NCI-H345 (cell line): ENCODE results near the gene NCDN.

Source experiments
- DNase-seq: peaks from one replicate; lab custom pipeline; 2025; lab: John Stamatoyannopoulos, UW

The NCDN gene

GRCh38 chr1:35590476-35591040, 33.0 kb downstream of the NCDN start:
- no peak for DNase-seq

- no peak for DNase-seq
Observed at GRCh38 chr1:35591211-35591610, 33.6 kb downstream of the NCDN start.

- DNase-seq: no peak
Observed at GRCh38 chr1:35592991-35593769, 35.6 kb downstream of the NCDN start.

- no peak for DNase-seq
Observed at GRCh38 chr1:35594005-35594760, 36.6 kb downstream of the NCDN start.

- DNase-seq: no peak
Observed at GRCh38 chr1:35595684-35596083, 38.1 kb downstream of the NCDN start.

- DNase-seq: no peak
Observed at GRCh38 chr1:35597870-35598269, 40.3 kb downstream of the NCDN start.

- no peak for DNase-seq
Observed at GRCh38 chr1:35598895-35599294, 41.3 kb downstream of the NCDN start.

- no peak for DNase-seq
Observed at GRCh38 chr1:35599411-35599810, 41.8 kb downstream of the NCDN start.

- DNase-seq: peak; percentile 6
Observed at GRCh38 chr1:35600593-35600992, 43.0 kb downstream of the NCDN start.

GRCh38 chr1:35603468-35603867, 45.9 kb downstream of the NCDN start:
- no peak for DNase-seq

- DNase-seq: no peak
Observed at GRCh38 chr1:35603941-35604340, 46.3 kb downstream of the NCDN start.

- DNase-seq: no peak
Observed at GRCh38 chr1:35605071-35605866, 47.7 kb downstream of the NCDN start.

- DNase-seq: no peak
Observed at GRCh38 chr1:35605867-35606182, 48.2 kb downstream of the NCDN start.

- no peak for DNase-seq
Observed at GRCh38 chr1:35611655-35612054, 54.1 kb downstream of the NCDN start.

- DNase-seq: no peak
Observed at GRCh38 chr1:35615440-35615839, 57.8 kb downstream of the NCDN start.
